VCaP (cell line): ENCODE measurements around the gene C10orf53.

Experiments used
- H3K27ac ChIP-seq: fragments of 450-650 bp; 2 replicates; pipeline ENCODE4 v1.5.1; 2017
- TF ChIP-seq, protein P1 (sequence below): fragments of 450-650 bp; conservative IDR thresholded peaks from 2 replicates; pipeline ENCODE4 v1.5.1; 2017; ENCODE audit warnings: mild to moderate bottlenecking, moderate library complexity

Gene C10orf53

DNA sequence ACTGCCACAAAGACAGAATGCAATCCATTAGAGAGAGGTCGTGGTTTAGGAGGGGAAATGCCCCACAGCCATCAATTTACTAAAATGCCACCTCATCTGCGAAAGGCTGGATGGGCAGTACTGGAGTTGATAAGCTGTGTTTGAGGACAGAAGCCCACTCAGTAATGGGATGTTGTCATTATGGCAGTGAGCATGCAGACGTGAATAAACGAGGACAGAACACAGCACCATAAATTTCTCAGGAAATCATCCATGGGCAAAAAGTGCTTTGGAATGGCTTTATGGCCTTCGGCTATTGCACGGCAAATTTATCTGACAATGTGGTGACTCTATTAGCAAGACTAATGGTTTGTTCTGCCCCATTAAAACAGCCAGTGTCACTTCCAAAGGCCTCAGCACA lies 15.9 kb upstream of the C10orf53 start:
- TF ChIP-seq, protein P1, sequence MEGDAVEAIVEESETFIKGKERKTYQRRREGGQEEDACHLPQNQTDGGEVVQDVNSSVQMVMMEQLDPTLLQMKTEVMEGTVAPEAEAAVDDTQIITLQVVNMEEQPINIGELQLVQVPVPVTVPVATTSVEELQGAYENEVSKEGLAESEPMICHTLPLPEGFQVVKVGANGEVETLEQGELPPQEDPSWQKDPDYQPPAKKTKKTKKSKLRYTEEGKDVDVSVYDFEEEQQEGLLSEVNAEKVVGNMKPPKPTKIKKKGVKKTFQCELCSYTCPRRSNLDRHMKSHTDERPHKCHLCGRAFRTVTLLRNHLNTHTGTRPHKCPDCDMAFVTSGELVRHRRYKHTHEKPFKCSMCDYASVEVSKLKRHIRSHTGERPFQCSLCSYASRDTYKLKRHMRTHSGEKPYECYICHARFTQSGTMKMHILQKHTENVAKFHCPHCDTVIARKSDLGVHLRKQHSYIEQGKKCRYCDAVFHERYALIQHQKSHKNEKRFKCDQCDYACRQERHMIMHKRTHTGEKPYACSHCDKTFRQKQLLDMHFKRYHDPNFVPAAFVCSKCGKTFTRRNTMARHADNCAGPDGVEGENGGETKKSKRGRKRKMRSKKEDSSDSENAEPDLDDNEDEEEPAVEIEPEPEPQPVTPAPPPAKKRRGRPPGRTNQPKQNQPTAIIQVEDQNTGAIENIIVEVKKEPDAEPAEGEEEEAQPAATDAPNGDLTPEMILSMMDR = no peak
- no peak overlapping the region for H3K27ac ChIP-seq

DNA sequence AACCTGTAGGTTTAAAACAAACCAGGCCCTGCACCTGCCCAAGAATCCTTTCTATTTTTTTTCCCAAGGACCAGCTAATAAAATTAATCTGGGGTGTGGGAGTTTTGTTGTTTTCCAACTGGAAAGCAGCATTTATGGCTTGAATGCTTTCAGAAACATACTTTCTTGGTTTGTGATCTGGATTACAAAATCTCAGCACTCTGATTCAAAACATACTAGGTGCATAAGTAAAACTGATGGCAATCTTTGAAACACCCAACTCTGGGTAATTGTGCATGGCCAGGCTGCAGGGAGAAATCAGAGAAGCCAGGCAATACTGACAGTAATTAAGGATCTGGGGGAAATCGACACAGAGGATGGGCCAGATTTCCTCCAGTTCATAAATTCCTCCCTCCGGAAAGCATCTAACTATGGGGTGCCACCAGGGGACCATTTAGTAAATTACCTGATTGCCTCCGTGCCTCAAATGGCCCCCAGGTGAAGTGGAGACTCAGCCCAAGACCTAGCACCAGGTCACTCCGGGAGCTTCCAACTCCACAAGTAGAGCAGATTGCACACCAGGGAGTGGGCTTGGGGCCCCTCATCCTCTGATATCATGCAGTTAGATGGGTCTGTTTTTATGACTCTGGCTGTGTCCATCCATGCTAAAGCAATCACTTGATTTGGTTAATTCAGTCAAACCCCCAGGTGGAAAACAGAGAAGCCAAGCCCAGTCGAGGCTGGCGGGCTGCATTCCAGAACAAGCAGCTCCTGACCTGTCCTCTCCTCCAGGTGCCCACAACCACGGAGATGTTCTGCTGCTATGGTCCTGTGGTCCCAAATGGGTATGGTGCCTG lies 15.2 kb upstream of the C10orf53 start:
- TF ChIP-seq, protein P1 = no peak
- no peak overlapping the region for H3K27ac ChIP-seq

DNA sequence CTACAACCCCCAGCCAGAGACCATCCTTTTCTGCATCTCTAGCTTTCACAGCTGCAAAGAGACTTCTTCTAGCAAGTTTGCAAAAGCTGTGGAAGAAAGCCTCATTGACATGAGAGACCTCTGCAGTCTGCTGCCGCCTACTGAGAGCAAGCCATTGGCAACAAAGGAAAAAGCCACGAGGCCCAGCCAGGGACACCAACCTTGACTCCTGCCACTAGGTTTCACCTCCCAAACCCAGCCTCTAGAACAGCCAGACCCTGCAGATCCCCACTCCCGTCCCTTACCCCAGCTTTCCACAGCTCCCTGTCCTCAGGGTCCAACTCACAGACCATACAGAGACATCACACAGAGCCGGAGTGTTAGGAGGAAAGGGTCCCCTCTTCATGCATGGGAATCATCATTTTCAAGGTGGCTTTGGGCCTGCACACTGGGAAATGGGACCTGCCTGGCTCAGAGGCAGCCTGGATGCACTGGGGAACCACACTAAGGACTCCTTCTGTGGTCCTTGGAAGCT lies 14.6 kb upstream of the C10orf53 start:
- H3K27ac ChIP-seq = no peak overlapping the region
- TF ChIP-seq, protein P1 = no peak

DNA sequence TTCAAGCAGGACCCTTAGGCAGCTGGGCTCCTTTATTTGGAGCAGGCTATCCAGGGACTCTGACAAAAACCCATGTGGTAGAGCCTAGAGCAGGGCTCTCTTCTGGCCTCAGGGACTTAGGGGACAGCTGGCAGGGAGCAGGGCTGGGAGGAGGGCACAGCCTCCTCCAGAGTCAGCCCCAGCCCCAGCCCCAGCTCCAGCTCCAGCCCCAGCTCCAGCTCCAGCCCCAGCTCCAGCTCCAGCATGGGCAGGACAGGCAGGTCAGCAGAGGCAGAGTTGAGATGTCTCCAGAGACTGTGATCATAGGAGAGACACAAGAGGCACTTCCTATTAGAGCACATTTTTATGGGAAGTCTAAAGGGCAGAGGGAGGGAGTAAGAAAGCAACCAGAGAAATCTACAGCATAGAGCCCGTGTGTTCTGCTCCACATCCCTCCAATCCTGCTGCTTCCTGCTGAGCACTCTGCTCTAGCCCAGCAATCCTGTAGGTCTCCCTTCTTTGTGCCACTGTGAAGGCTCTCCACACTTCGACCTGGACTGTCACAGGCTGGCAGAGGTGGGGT lies 13.3 kb upstream of the C10orf53 start:
- H3K27ac ChIP-seq = no peak overlapping the region
- TF ChIP-seq, protein P1 = no peak

DNA sequence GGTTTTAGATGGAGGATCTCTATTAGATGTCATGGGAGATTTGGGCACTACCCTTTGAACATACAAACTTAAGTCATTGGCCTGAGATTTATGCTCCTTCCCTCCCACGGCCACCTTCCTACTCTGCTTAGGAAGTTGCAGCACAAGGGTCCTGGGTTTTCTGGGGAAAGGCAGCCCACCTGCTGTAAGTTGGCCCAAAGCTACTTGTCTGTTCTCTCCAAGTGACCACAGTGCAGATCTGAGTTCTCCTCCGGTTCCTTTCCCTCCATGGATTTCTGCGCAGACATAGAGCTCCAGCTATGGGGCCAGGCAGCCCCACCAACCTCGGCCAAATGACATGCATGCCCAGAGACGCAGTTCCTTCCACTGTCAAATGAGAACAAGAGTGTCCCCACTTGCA lies 12.8 kb upstream of the C10orf53 start:
- no peak overlapping the region for H3K27ac ChIP-seq
- TF ChIP-seq, protein P1 = no peak

DNA sequence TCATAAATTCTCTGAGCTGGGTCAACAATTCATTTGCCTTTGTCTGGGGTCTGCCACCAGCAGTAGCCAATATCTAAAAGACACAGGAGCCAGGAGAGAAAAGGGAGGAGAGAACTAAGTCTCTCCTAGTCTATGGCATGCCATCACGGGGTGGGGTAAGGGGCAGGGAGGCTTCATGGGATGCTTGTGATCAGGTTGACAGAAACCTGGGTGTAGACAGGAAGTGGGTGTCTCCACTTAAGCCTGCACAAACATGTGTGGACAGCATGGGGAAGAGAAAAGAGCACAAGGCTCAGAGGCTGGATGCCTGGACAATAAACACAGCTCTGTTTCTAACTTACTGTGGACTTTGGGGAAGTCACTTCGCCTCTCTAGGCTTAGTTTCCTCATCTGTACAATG lies 11.5 kb upstream of the C10orf53 start:
- TF ChIP-seq, protein P1 = no peak
- H3K27ac ChIP-seq = no peak overlapping the region

DNA sequence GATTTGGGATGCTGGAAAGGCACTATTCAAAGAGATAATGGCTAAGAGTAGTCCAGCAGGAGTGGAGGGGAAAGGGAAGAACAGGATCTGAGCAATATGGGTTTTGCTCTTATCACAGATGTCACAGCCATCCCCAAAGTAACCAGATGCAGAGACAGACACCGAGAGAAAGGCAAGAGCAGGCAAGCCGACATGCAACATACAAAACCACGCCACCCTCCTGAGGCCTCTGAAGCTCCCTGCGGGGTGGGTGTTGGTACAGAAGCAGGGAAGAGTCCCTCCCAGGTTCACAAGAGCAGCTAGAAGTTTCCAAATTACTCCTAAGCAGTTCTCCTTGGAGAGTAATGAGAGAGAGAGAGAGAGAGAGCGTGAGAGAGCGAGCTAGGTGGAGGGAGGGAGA lies 10.8 kb upstream of the C10orf53 start:
- H3K27ac ChIP-seq = no peak overlapping the region
- TF ChIP-seq, protein P1 = no peak
